Endometrium (tissue), 2 donors: ENCODE measurements around the gene MRPL40.
A peak's percentile ranks its signal among the peaks of the same experiment; 100 is the strongest.
"Not testable (repeated sequence)": the region's sequence is repeated elsewhere in the genome, so short reads cannot be mapped to it uniquely, and the experiment has no call there.

Experiments used
- FAIRE-seq: peaks from 2 replicates; lab custom pipeline; 2012; peaks lifted over from hg19 to GRCh38; lab: Jason Lieb, UNC
- donor health status: control.
- donor health status: control.

Gene MRPL40

GRCh38 chr22:19442166-19442565 lies 9.8 kb downstream of the MRPL40 start:
- no peak for FAIRE-seq

- FAIRE-seq: no peak
These were observed 11.3 kb downstream of the MRPL40 start for GRCh38 chr22:19443544-19444211.

GRCh38 chr22:19445279-19445982 lies 13.1 kb downstream of the MRPL40 start:
- FAIRE-seq: not testable (repeated sequence)

- FAIRE-seq: no peak
These were observed 14.4 kb downstream of the MRPL40 start for GRCh38 chr22:19446603-19447329.

- FAIRE-seq: peak; percentile 54
These were observed 15.2 kb downstream of the MRPL40 start, which contains the start of gene C22orf39 for GRCh38 chr22:19447330-19448075. TSS of gene C22orf39 (minus strand) at chr22:19447711. CDS start at chr22:19447688, 23 bp downstream.

GRCh38 chr22:19448076-19448607 lies 15.8 kb downstream of the MRPL40 start:
- no peak for FAIRE-seq

- no peak for FAIRE-seq
These were observed 16.5 kb downstream of the MRPL40 start for GRCh38 chr22:19448739-19449421.

- FAIRE-seq: no peak
These were observed 17.1 kb downstream of the MRPL40 start for GRCh38 chr22:19449422-19449767.

GRCh38 chr22:19450363-19451175 lies 18.2 kb downstream of the MRPL40 start:
- no peak for FAIRE-seq

GRCh38 chr22:19451570-19451969 lies 19.2 kb downstream of the MRPL40 start:
- no peak for FAIRE-seq

- FAIRE-seq: no peak
These were observed 21.4 kb downstream of the MRPL40 start for GRCh38 chr22:19453718-19454117.

GRCh38 chr22:19454156-19454555 lies 21.8 kb downstream of the MRPL40 start:
- no peak for FAIRE-seq

GRCh38 chr22:19455033-19455432 lies 22.7 kb downstream of the MRPL40 start:
- FAIRE-seq: no peak

- FAIRE-seq: no peak
These were observed 23.4 kb downstream of the MRPL40 start for GRCh38 chr22:19455585-19456370.

GRCh38 chr22:19456541-19456940 lies 24.2 kb downstream of the MRPL40 start:
- no peak for FAIRE-seq

GRCh38 chr22:19457828-19458428 lies 25.6 kb downstream of the MRPL40 start:
- no peak for FAIRE-seq

GRCh38 chr22:19460036-19460435 lies 27.7 kb downstream of the MRPL40 start:
- FAIRE-seq: no peak

GRCh38 chr22:19461506-19461905 lies 29.2 kb downstream of the MRPL40 start:
- no peak for FAIRE-seq

- FAIRE-seq: no peak
These were observed 30.7 kb downstream of the MRPL40 start for GRCh38 chr22:19463008-19463407.
